Measurements from ENCODE around the gene RTKN.
"Not testable (repeated sequence)": the region's sequence is repeated elsewhere in the genome, so short reads cannot be mapped to it uniquely, and the experiment has no call there.

RTKN gene

GRCh38 chr2:74474481-74474880 is 32.7 kb upstream of the RTKN start:
- Histone ChIP-seq H3K27ac (ENCODE audit: low read depth, low read length) (no peak overlapping the region), H3K9me3 (ENCODE audit: insufficient read depth, low read depth, low read length) (no peaks in the 10 kb centered on the region), H3K4me1 (ENCODE audit: insufficient read depth, low read length) (peaks cover 5% of the 10 kb centered on the region; the same call in 1 of the 2 replicates), H3K27me3 (ENCODE audit: insufficient read depth, low read length) (no peaks in the 10 kb centered on the region), H3K9ac (ENCODE audit: low read depth, low read length) (no peak overlapping the region), H3K36me3 (ENCODE audit: insufficient read depth, low read length) (peaks cover 27% of the 10 kb centered on the region), H3K4me3 (ENCODE audit: low read length) (no peak overlapping the region)
- WGBS: 92% methylated on average over 6 of the region's 6 CpGs

GRCh38 chr2:74472945-74473258 is 31.2 kb upstream of the RTKN start:
- WGBS: 30% methylated on average over 7 of the region's 7 CpGs
- peaks cover 22% of the 10 kb centered on the region for H3K36me3 ChIP-seq (ENCODE audit: insufficient read depth, low read length)
- H3K27me3 ChIP-seq (ENCODE audit: insufficient read depth, low read length): no peaks in the 10 kb centered on the region
- no peaks in the 10 kb centered on the region for H3K9me3 ChIP-seq (ENCODE audit: insufficient read depth, low read depth, low read length)
- H3K4me1 ChIP-seq (ENCODE audit: insufficient read depth, low read length): peaks cover 5% of the 10 kb centered on the region; the same call in 1 of the 2 replicates
- peak overlapping the region; percentile 80 for H3K4me3 ChIP-seq (ENCODE audit: low read length)
- H3K9ac ChIP-seq (ENCODE audit: low read depth, low read length): peak overlapping the region; percentile 79
- H3K27ac ChIP-seq (ENCODE audit: low read depth, low read length): peak overlapping the region; percentile 91

- H3K9ac ChIP-seq (ENCODE audit: low read depth, low read length): peak within 1 kb of the TSS; percentile 79
- H3K4me3 ChIP-seq (ENCODE audit: low read length): peak within 1 kb of the TSS; percentile 80
- H3K27ac ChIP-seq (ENCODE audit: low read depth, low read length): peak within 1 kb of the TSS; percentile 91
- H3K9me3 ChIP-seq (ENCODE audit: insufficient read depth, low read depth, low read length): no peaks in the 10 kb centered on the region
- H3K36me3 ChIP-seq (ENCODE audit: insufficient read depth, low read length): peaks cover 18% of the 10 kb centered on the region
- under 1% methylated on average over 66 of the region's 66 CpGs for WGBS
- H3K27me3 ChIP-seq (ENCODE audit: insufficient read depth, low read length): no peaks in the 10 kb centered on the region
- peaks cover 5% of the 10 kb centered on the region; the same call in 1 of the 2 replicates for H3K4me1 ChIP-seq (ENCODE audit: insufficient read depth, low read length)
Observed at GRCh38 chr2:74472086-74472944, 30.6 kb upstream of the RTKN start, which contains the start of gene MRPL53. MRPL53 (minus strand) TSS chr2:74472680; CDS start chr2:74472660, 20 bp downstream.

- H3K4me1 ChIP-seq (ENCODE audit: insufficient read depth, low read length): peaks cover 5% of the 10 kb centered on the region; the same call in 1 of the 2 replicates
Observed at GRCh38 chr2:74471332-74472065, 29.8 kb upstream of the RTKN start.

GRCh38 chr2:74470742-74471141 is 29.0 kb upstream of the RTKN start:
- H3K9ac ChIP-seq (ENCODE audit: low read depth, low read length); H3K27me3 ChIP-seq (ENCODE audit: insufficient read depth, low read length); H3K4me1 ChIP-seq (ENCODE audit: insufficient read depth, low read length); H3K4me3 ChIP-seq (ENCODE audit: low read length); H3K9me3 ChIP-seq (ENCODE audit: insufficient read depth, low read depth, low read length); H3K27ac ChIP-seq (ENCODE audit: low read depth, low read length): not testable (repeated sequence)
- 94% methylated on average over 11 of the region's 12 CpGs for WGBS
- peaks cover 15% of the 10 kb centered on the region for H3K36me3 ChIP-seq (ENCODE audit: insufficient read depth, low read length)

More at GRCh38 chr2:74471332-74472065, 29.8 kb upstream of the RTKN start:
- Histone ChIP-seq H3K27me3 (ENCODE audit: insufficient read depth, low read length) (no peaks in the 10 kb centered on the region), H3K36me3 (ENCODE audit: insufficient read depth, low read length) (peaks cover 17% of the 10 kb centered on the region), H3K9me3 (ENCODE audit: insufficient read depth, low read depth, low read length) (no peaks in the 10 kb centered on the region), H3K9ac (ENCODE audit: low read depth, low read length) (peak overlapping the region; percentile 79), H3K4me3 (ENCODE audit: low read length) (peak overlapping the region; percentile 80), H3K27ac (ENCODE audit: low read depth, low read length) (peak overlapping the region; percentile 91)
- 74% methylated on average over 15 of the region's 16 CpGs for WGBS

GRCh38 chr2:74464406-74464805 is 22.7 kb upstream of the RTKN start:
- Histone ChIP-seq H3K9me3 (ENCODE audit: insufficient read depth, low read depth, low read length) (no peaks in the 10 kb centered on the region), H3K27me3 (ENCODE audit: insufficient read depth, low read length) (no peaks in the 10 kb centered on the region), H3K4me1 (ENCODE audit: insufficient read depth, low read length) (no peaks in the 10 kb centered on the region; the same call in 1 of the 2 replicates), H3K27ac (ENCODE audit: low read depth, low read length) (no peak overlapping the region), H3K9ac (ENCODE audit: low read depth, low read length) (peak overlapping the region; percentile 83), H3K36me3 (ENCODE audit: insufficient read depth, low read length) (peaks cover 24% of the 10 kb centered on the region), H3K4me3 (ENCODE audit: low read length) (peak overlapping the region; percentile 98)
- 11% methylated on average over 13 of the region's 13 CpGs for whole genome bisulfite sequencing

- no peaks in the 10 kb centered on the region for H3K27me3 ChIP-seq (ENCODE audit: insufficient read depth, low read length)
- no peaks in the 10 kb centered on the region for H3K9me3 ChIP-seq (ENCODE audit: insufficient read depth, low read depth, low read length)
- H3K36me3 ChIP-seq (ENCODE audit: insufficient read depth, low read length): peaks cover 24% of the 10 kb centered on the region
- no peaks in the 10 kb centered on the region; the same call in 1 of the 2 replicates for H3K4me1 ChIP-seq (ENCODE audit: insufficient read depth, low read length)
- no peak overlapping the region for H3K27ac ChIP-seq (ENCODE audit: low read depth, low read length)
- H3K9ac ChIP-seq (ENCODE audit: low read depth, low read length): no peak overlapping the region
- WGBS: 97% methylated on average over 4 of the region's 4 CpGs
- H3K4me3 ChIP-seq (ENCODE audit: low read length): no peak overlapping the region
Observed at GRCh38 chr2:74462786-74463105, 21.0 kb upstream of the RTKN start.

- WGBS: 95% methylated on average over 20 of the region's 20 CpGs
- Histone ChIP-seq H3K27me3 (ENCODE audit: insufficient read depth, low read length) (no peaks in the 10 kb centered on the region), H3K9ac (ENCODE audit: low read depth, low read length) (no peak overlapping the region), H3K36me3 (ENCODE audit: insufficient read depth, low read length) (peaks cover 24% of the 10 kb centered on the region), H3K9me3 (ENCODE audit: insufficient read depth, low read depth, low read length) (no peaks in the 10 kb centered on the region), H3K4me3 (ENCODE audit: low read length) (no peak overlapping the region), H3K27ac (ENCODE audit: low read depth, low read length) (peak overlapping the region; percentile 41; the same call in 1 of the 2 replicates), H3K4me1 (ENCODE audit: insufficient read depth, low read length) (no peaks in the 10 kb centered on the region; the same call in 1 of the 2 replicates)
Observed at GRCh38 chr2:74462054-74462785, 20.5 kb upstream of the RTKN start.

- WGBS: 93% methylated on average over 27 of the region's 27 CpGs
- Histone ChIP-seq H3K9ac (ENCODE audit: low read depth, low read length) (no peak overlapping the region), H3K36me3 (ENCODE audit: insufficient read depth, low read length) (peaks cover 24% of the 10 kb centered on the region), H3K4me3 (ENCODE audit: low read length) (no peak overlapping the region), H3K4me1 (ENCODE audit: insufficient read depth, low read length) (peaks cover 6% of the 10 kb centered on the region), H3K27me3 (ENCODE audit: insufficient read depth, low read length) (no peaks in the 10 kb centered on the region), H3K9me3 (ENCODE audit: insufficient read depth, low read depth, low read length) (no peaks in the 10 kb centered on the region), H3K27ac (ENCODE audit: low read depth, low read length) (peak overlapping the region; percentile 41; the same call in 1 of the 2 replicates)
Observed at GRCh38 chr2:74461187-74462053, 19.7 kb upstream of the RTKN start.

GRCh38 chr2:74460187-74460586 is 18.4 kb upstream of the RTKN start:
- not testable (repeated sequence) for H3K4me3 ChIP-seq (ENCODE audit: low read length); H3K4me1 ChIP-seq (ENCODE audit: insufficient read depth, low read length); H3K27ac ChIP-seq (ENCODE audit: low read depth, low read length); H3K9ac ChIP-seq (ENCODE audit: low read depth, low read length); H3K27me3 ChIP-seq (ENCODE audit: insufficient read depth, low read length); H3K9me3 ChIP-seq (ENCODE audit: insufficient read depth, low read depth, low read length)
- peaks cover 24% of the 10 kb centered on the region for H3K36me3 ChIP-seq (ENCODE audit: insufficient read depth, low read length)
- 95% methylated on average over 10 of the region's 10 CpGs for WGBS

All from HUES64 (cell line).